Thyroid gland (tissue), 4 donors: ENCODE results near the gene EMP2. TPM values are rescaled to one million over a fixed set of nuclear protein-coding genes. Genes with fewer than 3 reads are reported as not detected.

Experiments used
- DNase-seq, 2 donors: peaks; one replicate each; pipeline ENCODE4 v3.0.0-alpha.2; 2019
- H3K27ac ChIP-seq, 3 donors: fragments of 200-600 bp; sonication (generic); 1 replicate in 2 of 3; 2 replicates in 1 of 3; pipeline ENCODE4 v1.5.1; 2016 to 2019; ENCODE audit warnings: mild to moderate bottlenecking in 1 of 3, moderate library complexity in 1 of 3
- H3K27me3 ChIP-seq: fragments of 200-600 bp; sonication (generic); one replicate; pipeline ENCODE4 v1.5.1; 2019
- H3K36me3 ChIP-seq, 2 donors: fragments of 200-600 bp; sonication (generic); one replicate each; pipeline ENCODE4 v1.5.1; 2016 to 2019
- H3K4me1 ChIP-seq, 2 donors: fragments of 200-600 bp; sonication (generic); one replicate each; pipeline ENCODE4 v1.5.1; 2017 to 2019
- H3K4me3 ChIP-seq, 3 donors: fragments of 200-600 bp; sonication (generic); replicated peaks in 1 of 3; 1 replicate in 2 of 3; 2 replicates in 1 of 3; pipeline ENCODE4 v1.5.1; 2016; ENCODE audit warnings: mild to moderate bottlenecking in 1 of 3
- H3K9me3 ChIP-seq: fragments of 200-600 bp; sonication (generic); one replicate; pipeline ENCODE4 v1.5.1; 2017
- CTCF ChIP-seq, 6 experiments: fragments of 200-600 bp in 3 of 6; fragments of 450-650 bp in 3 of 6; sonication (generic) in 3 of 6; IDR thresholded peaks; one replicate each; pipeline ENCODE4 v1.5.1; 2016 to 2019; ENCODE audit warnings: antibody characterized with exemption in 6 of 6, mild to moderate bottlenecking in 2 of 6, inconsistent platforms in 1 of 6, moderate library complexity in 1 of 6
- POLR2A ChIP-seq, 2 donors: fragments of 450-650 bp; IDR thresholded peaks; one replicate each; pipeline ENCODE4 v1.6.1; 2017; ENCODE audit warnings: antibody characterized with exemption in 2 of 2, mild to moderate bottlenecking in 2 of 2, moderate library complexity in 1 of 2
- WGBS, 2 donors: methylation state at CpG; one replicate each; pipeline ENCODE4 v1.1.5; 2017; 5-methylcytosine and 5-hydroxymethylcytosine counted together
- intact Hi-C: fragments of 100-400 bp; cut with DNase I; formaldehyde crosslinking; loops from one replicate; pipeline ENCODE4 v1.15.1; 2023
- total RNA-seq, 4 donors: library from RNA; depleted of rRNA; stranded (reverse); fragments of >200 nt; gene quantifications; one replicate each; pipeline ENCODE4 v1.2.3, GENCODE V29; 2016

EMP2 gene
- total RNA-seq, 4 donors from 2014 or later: 17.9 to 37.5 (median 23.1) TPM

GRCh38 chr16:10519929-10520868 is 60.2 kb downstream of the EMP2 start:
- Histone ChIP-seq H3K27ac (no peak overlapping the region), H3K4me3 (no peak overlapping the region), H3K9me3 (no peaks in the 10 kb centered on the region), H3K27me3 (no peaks in the 10 kb centered on the region), H3K36me3 (no peaks in the 10 kb centered on the region), H3K4me1 (peaks cover 0 to 2% of the 10 kb centered on the region in 2 donors)
- no peak for TF ChIP-seq CTCF (IDR thresholded peaks at IDR 0.05)
- WGBS, 2 donors: 73 to 76% methylated on average over 10 of the region's 10 CpGs
- DNase-seq: no peak
- intact Hi-C loops: loop anchor here (5.0 kb wide), 1 partner anchor 397 kb away; no protein-coding TSS in a partner anchor

GRCh38 chr16:10519297-10519696 is 61.1 kb downstream of the EMP2 start:
- no peak overlapping the region for H3K27ac ChIP-seq
- H3K36me3 ChIP-seq: no peaks in the 10 kb centered on the region
- no peak overlapping the region for H3K4me3 ChIP-seq
- no peaks in the 10 kb centered on the region for H3K27me3 ChIP-seq
- no peak for TF ChIP-seq CTCF (IDR thresholded peaks at IDR 0.05)
- no peak for TF ChIP-seq POLR2A (IDR thresholded peaks at IDR 0.05)
- DNase-seq: no peak
- no CpG with 5 or more reads among the region's 1 CpG for WGBS, 2 donors
- H3K9me3 ChIP-seq: no peaks in the 10 kb centered on the region
- peaks cover 0 to 10% of the 10 kb centered on the region in 2 donors for H3K4me1 ChIP-seq
- intact Hi-C loops: loop anchor here (5.0 kb wide), 1 partner anchor 398 kb away; no protein-coding TSS in a partner anchor

GRCh38 chr16:10518479-10519041 is 61.8 kb downstream of the EMP2 start:
- H3K4me1 ChIP-seq: peaks cover 0 to 12% of the 10 kb centered on the region in 2 donors
- no peaks in the 10 kb centered on the region for H3K9me3 ChIP-seq
- no peak overlapping the region for H3K4me3 ChIP-seq
- intact Hi-C loops: loop anchor here (5.0 kb wide), 1 partner anchor 399 kb away; no protein-coding TSS in a partner anchor
- no peak for DNase-seq
- H3K27ac ChIP-seq: no peak overlapping the region
- TF ChIP-seq CTCF (IDR thresholded peaks at IDR 0.05): no peak
- no peak for TF ChIP-seq POLR2A (IDR thresholded peaks at IDR 0.05)
- 79 to 85% methylated on average over 7 of the region's 7 CpGs for WGBS, 2 donors
- H3K36me3 ChIP-seq: no peaks in the 10 kb centered on the region
- no peaks in the 10 kb centered on the region for H3K27me3 ChIP-seq

- Histone ChIP-seq H3K4me1 (peaks cover 0 to 12% of the 10 kb centered on the region in 2 donors), H3K27ac (no peak overlapping the region), H3K9me3 (no peaks in the 10 kb centered on the region), H3K4me3 (no peak overlapping the region), H3K36me3 (no peaks in the 10 kb centered on the region), H3K27me3 (no peaks in the 10 kb centered on the region)
- TF ChIP-seq CTCF (IDR thresholded peaks at IDR 0.05) (no peak), POLR2A (IDR thresholded peaks at IDR 0.05) (no peak)
- intact Hi-C loops: loop anchor here (2.0 to 5.0 kb wide), 2 partner anchors 219 to 399 kb away; no protein-coding TSS in a partner anchor
- no peak for DNase-seq
- 79% methylated on average over 5 of the region's 5 CpGs for WGBS, 2 donors
These were observed 62.5 kb downstream of the EMP2 start for GRCh38 chr16:10517868-10518267.
